Trophoblast cell (in vitro differentiated cells and primary cell): ENCODE results near the gene CCRL2.

Source experiments
- DNase-seq, 2 donors: peaks; one replicate each; pipeline ENCODE4 v3.0.0-alpha.2; 2016
- H2AFZ ChIP-seq: 2 replicates; pipeline ENCODE4 v1.6.1; 2013; ENCODE audit warnings: low read length, moderate library complexity, mild to moderate bottlenecking; ENCODE audit not compliant: insufficient read depth, poor library complexity
- H2AK5ac ChIP-seq: 2 replicates; pipeline ENCODE4 v1.6.1; 2013; ENCODE audit warnings: mild to moderate bottlenecking, low read length
- H2BK120ac ChIP-seq: 2 replicates; pipeline ENCODE4 v1.6.1; 2013; ENCODE audit warnings: low read length, mild to moderate bottlenecking, moderate library complexity; ENCODE audit not compliant: insufficient read depth, poor library complexity
- H2BK12ac ChIP-seq: 2 replicates; pipeline ENCODE4 v1.6.1; 2013; ENCODE audit warnings: mild to moderate bottlenecking, low read length, moderate library complexity
- H2BK5ac ChIP-seq: 2 replicates; pipeline ENCODE4 v1.6.1; 2013; ENCODE audit warnings: low read length, low read depth, moderate library complexity, mild to moderate bottlenecking; ENCODE audit not compliant: poor library complexity
- H3K14ac ChIP-seq: 2 replicates; pipeline ENCODE4 v1.6.1; 2013; ENCODE audit warnings: mild to moderate bottlenecking, low read length
- H3K18ac ChIP-seq: 2 replicates; pipeline ENCODE4 v1.6.1; 2013; ENCODE audit warnings: mild to moderate bottlenecking, low read length
- H3K23ac ChIP-seq: 2 replicates; pipeline ENCODE4 v1.6.1; 2013; ENCODE audit warnings: low read length
- H3K27ac ChIP-seq: 2 replicates; pipeline ENCODE4 v1.5.1; 2013; ENCODE audit warnings: low read depth, mild to moderate bottlenecking, inconsistent platforms, low read length, moderate library complexity
- H3K27me3 ChIP-seq: 2 replicates; pipeline ENCODE4 v1.6.1; 2013; ENCODE audit warnings: inconsistent platforms, mild to moderate bottlenecking, low read length, moderate library complexity; ENCODE audit not compliant: insufficient read depth
- H3K36me3 ChIP-seq, 2 experiments: 1 replicate in 1 of 2; 2 replicates in 1 of 2; pipeline ENCODE4 v1.6.1; 2013; ENCODE audit warnings: low read length in 2 of 2, mild to moderate bottlenecking in 2 of 2, moderate library complexity in 1 of 2; ENCODE audit not compliant: insufficient read depth in 2 of 2, control insufficient read depth in 1 of 2
- H3K4ac ChIP-seq: 2 replicates; pipeline ENCODE4 v1.6.1; 2013; ENCODE audit warnings: low read depth, mild to moderate bottlenecking, low read length, moderate library complexity
- H3K4me1 ChIP-seq, 2 experiments: 1 replicate in 1 of 2; 2 replicates in 1 of 2; pipeline ENCODE4 v1.6.1; 2013; ENCODE audit warnings: low read length in 2 of 2, mild to moderate bottlenecking in 2 of 2, moderate library complexity in 1 of 2; ENCODE audit not compliant: insufficient read depth in 2 of 2, control insufficient read depth in 1 of 2
- H3K4me2 ChIP-seq: 2 replicates; pipeline ENCODE4 v1.6.1; 2013; ENCODE audit warnings: inconsistent platforms, mild to moderate bottlenecking, low read length, moderate library complexity
- H3K4me3 ChIP-seq: 2 replicates; pipeline ENCODE4 v1.5.1; 2013; ENCODE audit warnings: mild to moderate bottlenecking, low read depth, low read length, inconsistent platforms
- H3K79me1 ChIP-seq: one replicate; pipeline ENCODE4 v1.6.1; 2013; ENCODE audit warnings: low read length
- H3K79me2 ChIP-seq: 2 replicates; pipeline ENCODE4 v1.6.1; 2013; ENCODE audit warnings: low read length, mild to moderate bottlenecking; ENCODE audit not compliant: control insufficient read depth, insufficient read depth, poor library complexity
- H3K9ac ChIP-seq: 2 replicates; pipeline ENCODE4 v1.6.1; 2013; ENCODE audit warnings: mild to moderate bottlenecking, low read length
- H3K9me3 ChIP-seq: 2 replicates; pipeline ENCODE4 v1.6.1; 2013; ENCODE audit warnings: low read depth, mild to moderate bottlenecking, control low read depth, inconsistent platforms, low read length; ENCODE audit not compliant: insufficient read depth
- H4K12ac ChIP-seq: 2 replicates; pipeline ENCODE4 v1.6.1; 2013; ENCODE audit warnings: low read depth, mild to moderate bottlenecking, low read length, moderate library complexity
- H4K8ac ChIP-seq: 2 replicates; pipeline ENCODE4 v1.6.1; 2013; ENCODE audit warnings: low read depth, mild to moderate bottlenecking, low read length, moderate library complexity
- H4K91ac ChIP-seq: one replicate; pipeline ENCODE4 v1.6.1; 2013; ENCODE audit warnings: low read depth, mild to moderate bottlenecking, low read length, moderate library complexity
- WGBS: extraction: QIAGEN DNeasy Blood & Tissue Kit; methylation state at CpG from one replicate; pipeline ENCODE4 v1.1.7; 2013; ENCODE audit warnings: missing lambda C conversion rate; ENCODE audit not compliant: insufficient read length, insufficient coverage; ENCODE audit errors: extremely low coverage; 5-methylcytosine and 5-hydroxymethylcytosine counted together

CCRL2 gene

DNA sequence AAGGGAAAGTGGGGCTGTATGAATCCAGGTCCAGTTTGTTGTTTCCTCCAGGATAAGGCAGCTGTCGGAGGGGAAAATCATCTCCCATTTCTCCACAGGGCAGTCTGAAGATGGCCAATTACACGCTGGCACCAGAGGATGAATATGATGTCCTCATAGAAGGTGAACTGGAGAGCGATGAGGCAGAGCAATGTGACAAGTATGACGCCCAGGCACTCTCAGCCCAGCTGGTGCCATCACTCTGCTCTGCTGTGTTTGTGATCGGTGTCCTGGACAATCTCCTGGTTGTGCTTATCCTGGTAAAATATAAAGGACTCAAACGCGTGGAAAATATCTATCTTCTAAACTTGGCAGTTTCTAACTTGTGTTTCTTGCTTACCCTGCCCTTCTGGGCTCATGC lies 911 bp downstream of the CCRL2 start:
- no peaks in the 10 kb centered on the region for H3K79me1 ChIP-seq
- peaks cover 0 to 2% of the 10 kb centered on the region in 2 experiments for H3K4me1 ChIP-seq
- no peak overlapping the region for H2BK12ac ChIP-seq
- H2BK120ac ChIP-seq, result no peak overlapping the region
- no peak overlapping the region for H3K18ac ChIP-seq
- H3K23ac ChIP-seq, result no peak overlapping the region
- H2AK5ac ChIP-seq, result no peak overlapping the region
- H4K8ac ChIP-seq, result no peak overlapping the region
- H4K91ac ChIP-seq, result no peak overlapping the region
- no peak overlapping the region for H4K12ac ChIP-seq
- no peaks in the 10 kb centered on the region for H3K79me2 ChIP-seq
- no peak overlapping the region for H2BK5ac ChIP-seq
- DNase-seq, result no peak
- no peak overlapping the region for H3K14ac ChIP-seq
- H2AFZ ChIP-seq, result no peak overlapping the region
- H3K27me3 ChIP-seq, result no peaks in the 10 kb centered on the region
- WGBS, result no CpG with 5 or more reads among the region's 7 CpGs
- no peak overlapping the region for H3K9ac ChIP-seq
- no peak overlapping the region for H3K4me3 ChIP-seq
- H3K9me3 ChIP-seq, result no peaks in the 10 kb centered on the region
- H3K4ac ChIP-seq, result no peak overlapping the region
- no peak overlapping the region for H3K27ac ChIP-seq
- no peak overlapping the region for H3K4me2 ChIP-seq
- H3K36me3 ChIP-seq, result no peaks in the 10 kb centered on the region

DNA sequence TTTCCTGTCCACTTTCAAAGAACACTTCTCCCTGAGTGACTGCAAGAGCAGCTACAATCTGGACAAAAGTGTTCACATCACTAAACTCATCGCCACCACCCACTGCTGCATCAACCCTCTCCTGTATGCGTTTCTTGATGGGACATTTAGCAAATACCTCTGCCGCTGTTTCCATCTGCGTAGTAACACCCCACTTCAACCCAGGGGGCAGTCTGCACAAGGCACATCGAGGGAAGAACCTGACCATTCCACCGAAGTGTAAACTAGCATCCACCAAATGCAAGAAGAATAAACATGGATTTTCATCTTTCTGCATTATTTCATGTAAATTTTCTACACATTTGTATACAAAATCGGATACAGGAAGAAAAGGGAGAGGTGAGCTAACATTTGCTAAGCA lies 1.8 kb downstream of the CCRL2 start:
- H2BK120ac ChIP-seq, result no peak overlapping the region
- no peak for DNase-seq
- H2AFZ ChIP-seq, result no peak overlapping the region
- H2AK5ac ChIP-seq, result no peak overlapping the region
- no peak overlapping the region for H4K91ac ChIP-seq
- no peak overlapping the region for H3K4ac ChIP-seq
- peaks cover 0 to 2% of the 10 kb centered on the region in 2 experiments for H3K4me1 ChIP-seq
- H3K14ac ChIP-seq, result no peak overlapping the region
- H4K12ac ChIP-seq, result no peak overlapping the region
- no peaks in the 10 kb centered on the region for H3K9me3 ChIP-seq
- no peak overlapping the region for H3K18ac ChIP-seq
- no peak overlapping the region for H4K8ac ChIP-seq
- no peaks in the 10 kb centered on the region for H3K79me1 ChIP-seq
- no peak overlapping the region for H2BK12ac ChIP-seq
- no peak overlapping the region for H3K23ac ChIP-seq
- no peaks in the 10 kb centered on the region for H3K36me3 ChIP-seq
- no peak overlapping the region for H3K4me3 ChIP-seq
- no peak overlapping the region for H3K9ac ChIP-seq
- no peaks in the 10 kb centered on the region for H3K79me2 ChIP-seq
- no peak overlapping the region for H2BK5ac ChIP-seq
- H3K4me2 ChIP-seq, result no peak overlapping the region
- H3K27me3 ChIP-seq, result no peaks in the 10 kb centered on the region
- no CpG with 5 or more reads among the region's 7 CpGs for WGBS
- H3K27ac ChIP-seq, result no peak overlapping the region

GRCh38 chr3:46409739-46410489 lies 2.9 kb downstream of the CCRL2 start:
- Histone ChIP-seq H2BK5ac (no peak overlapping the region), H2AFZ (no peak overlapping the region), H3K4me1 (peaks cover 0 to 2% of the 10 kb centered on the region in 2 experiments), H3K4me2 (no peak overlapping the region), H3K79me2 (no peaks in the 10 kb centered on the region), H3K9ac (no peak overlapping the region), H3K18ac (no peak overlapping the region), H4K91ac (no peak overlapping the region), H3K79me1 (no peaks in the 10 kb centered on the region), H3K27me3 (no peaks in the 10 kb centered on the region), H2AK5ac (no peak overlapping the region), H2BK120ac (no peak overlapping the region), H3K36me3 (no peaks in the 10 kb centered on the region), H3K27ac (no peak overlapping the region), H2BK12ac (no peak overlapping the region), H3K23ac (no peak overlapping the region), H3K4me3 (no peak overlapping the region), H4K8ac (no peak overlapping the region), H3K9me3 (no peaks in the 10 kb centered on the region), H4K12ac (no peak overlapping the region), H3K4ac (no peak overlapping the region), H3K14ac (no peak overlapping the region)
- DNase-seq, result no peak
- no CpG with 5 or more reads among the region's 9 CpGs for WGBS

DNA sequence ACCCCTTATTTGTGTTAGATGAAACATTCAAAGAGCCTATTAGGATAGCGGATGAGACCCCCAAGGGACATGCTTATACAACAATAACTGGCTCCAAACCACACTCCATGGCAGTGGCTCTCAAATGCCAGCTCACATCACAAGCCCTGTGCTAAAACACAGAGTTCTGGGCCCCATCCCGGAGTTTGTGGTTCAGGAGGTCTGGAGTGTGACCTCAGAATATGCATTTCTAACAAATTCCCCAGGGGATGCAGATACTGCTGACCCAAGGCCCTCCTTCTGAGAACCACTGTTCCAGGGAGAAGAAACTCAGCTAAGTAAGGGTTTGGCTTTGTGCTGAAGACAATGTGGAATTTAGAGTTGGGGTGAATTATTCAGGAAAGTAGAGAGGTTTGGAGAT lies 3.6 kb downstream of the CCRL2 start:
- H3K4me2 ChIP-seq, result no peak overlapping the region
- no peak overlapping the region for H2AK5ac ChIP-seq
- no peaks in the 10 kb centered on the region for H3K36me3 ChIP-seq
- no peaks in the 10 kb centered on the region for H3K27me3 ChIP-seq
- no peak overlapping the region for H4K12ac ChIP-seq
- no peak overlapping the region for H3K18ac ChIP-seq
- no peak overlapping the region for H3K27ac ChIP-seq
- no peak overlapping the region for H2BK5ac ChIP-seq
- DNase-seq, result no peak
- no peak overlapping the region for H3K4ac ChIP-seq
- no peaks in the 10 kb centered on the region for H3K79me1 ChIP-seq
- no peak overlapping the region for H3K4me3 ChIP-seq
- no peak overlapping the region for H3K9ac ChIP-seq
- no peak overlapping the region for H2BK12ac ChIP-seq
- no peak overlapping the region for H4K8ac ChIP-seq
- no CpG with 5 or more reads among the region's 2 CpGs for WGBS
- H3K79me2 ChIP-seq, result no peaks in the 10 kb centered on the region
- H4K91ac ChIP-seq, result no peak overlapping the region
- H2AFZ ChIP-seq, result no peak overlapping the region
- H2BK120ac ChIP-seq, result no peak overlapping the region
- peaks cover 0 to 2% of the 10 kb centered on the region in 2 experiments for H3K4me1 ChIP-seq
- H3K14ac ChIP-seq, result no peak overlapping the region
- no peak overlapping the region for H3K23ac ChIP-seq
- H3K9me3 ChIP-seq, result no peaks in the 10 kb centered on the region
